GOT3 (cell line): ENCODE measurements around the gene ACTN1.

Experiments
- DNase-seq: peaks from one replicate; lab custom pipeline; 2025; ENCODE audit warnings: mixed read lengths; lab: John Stamatoyannopoulos, UW

ACTN1 gene

GRCh38 chr14:68828698-68829097, 150.4 kb downstream of the ACTN1 start:
- DNase-seq, result no peak

- no peak for DNase-seq
Observed at GRCh38 chr14:68825729-68826128, 153.4 kb downstream of the ACTN1 start.

DNA sequence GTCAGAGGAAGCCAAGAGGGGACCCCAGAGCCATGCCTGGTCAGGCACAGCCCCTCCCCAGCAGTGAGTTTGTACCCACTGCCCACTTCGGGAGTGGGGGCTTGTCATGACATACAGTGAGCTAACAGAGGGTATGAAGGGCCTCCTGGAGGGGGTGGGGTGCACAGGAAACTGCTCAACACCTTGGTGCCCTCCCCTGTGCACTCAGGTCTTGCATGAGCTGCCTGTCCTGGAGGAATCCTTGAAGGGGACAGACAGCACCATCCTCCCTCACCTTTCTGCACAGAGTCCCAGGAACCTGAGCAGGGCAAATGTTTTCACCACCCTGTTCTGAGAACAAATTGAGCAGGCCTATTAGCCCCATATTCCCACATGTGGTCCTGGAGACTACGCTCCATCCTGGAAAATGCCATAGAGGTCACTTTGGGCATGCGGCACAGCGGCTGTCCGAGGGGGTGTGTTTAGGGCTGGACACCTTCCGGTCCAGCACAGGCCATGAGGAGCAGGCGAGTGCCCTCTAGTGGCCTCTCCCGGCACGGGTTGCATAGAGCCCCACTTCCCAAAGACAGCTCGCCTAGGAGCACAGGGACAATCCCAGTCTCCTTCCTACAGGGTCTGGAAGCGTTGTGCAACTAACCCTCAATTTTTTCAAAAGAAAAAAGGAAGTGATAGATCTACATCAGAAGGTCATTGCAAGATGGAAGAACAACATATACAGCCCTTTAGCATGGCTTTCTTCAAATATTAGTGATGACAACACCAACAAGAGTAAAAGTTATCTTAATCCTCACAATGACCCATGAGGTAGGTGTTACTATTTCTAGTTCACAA, 154.4 kb downstream of the ACTN1 start:
- no peak for DNase-seq

- no peak for DNase-seq
Observed at GRCh38 chr14:68824207-68824516, 154.9 kb downstream of the ACTN1 start.
